HFF-Myc (cell line): ENCODE results near the gene C3orf52.

Source experiments
- DNase-seq: peaks from one replicate; pipeline ENCODE4 v3.0.0-alpha.2; 2011; ENCODE audit warnings: low read depth; ENCODE audit errors: extremely low read depth
- H3K4me3 ChIP-seq: replicated peaks from 2 replicates; pipeline ENCODE4 v1.5.1; 2011; ENCODE audit warnings: low read depth, mild to moderate bottlenecking, control low read depth, low read length
- CTCF ChIP-seq: IDR thresholded peaks from 2 replicates; pipeline ENCODE4 v1.5.1; 2012; ENCODE audit warnings: mild to moderate bottlenecking, low read depth, low read length, control low read depth; ENCODE audit errors: missing control alignments

Gene C3orf52

GRCh38 chr3:112132088-112132487, 45.9 kb downstream of the C3orf52 start:
- DNase-seq = no peak
- no peak for TF ChIP-seq CTCF
- H3K4me3 ChIP-seq = no peak overlapping the region

GRCh38 chr3:112132554-112132953, 46.4 kb downstream of the C3orf52 start:
- no peak for TF ChIP-seq CTCF
- H3K4me3 ChIP-seq = no peak overlapping the region
- no peak for DNase-seq

GRCh38 chr3:112132975-112133448, 46.8 kb downstream of the C3orf52 start, which contains the start of gene GCSAM:
TSS of gene GCSAM (minus strand) at chr3:112133248. CDS start at chr3:112133120, 128 bp downstream.
- H3K4me3 ChIP-seq = no peak within 1 kb of the TSS
- DNase-seq = no peak
- TF ChIP-seq CTCF = no peak

GRCh38 chr3:112133626-112134334, 47.6 kb downstream of the C3orf52 start:
- no peak overlapping the region for H3K4me3 ChIP-seq
- no peak for TF ChIP-seq CTCF

GRCh38 chr3:112134335-112135124, 48.3 kb downstream of the C3orf52 start:
- no peak for TF ChIP-seq CTCF
- no peak overlapping the region for H3K4me3 ChIP-seq
- DNase-seq = no peak

More at GRCh38 chr3:112133626-112134334, 47.6 kb downstream of the C3orf52 start:
- DNase-seq = no peak

GRCh38 chr3:112136046-112136445, 49.9 kb downstream of the C3orf52 start:
- no peak for DNase-seq
- no peak overlapping the region for H3K4me3 ChIP-seq
- no peak for TF ChIP-seq CTCF
